ENCODE data around the gene LMO7.

Gene LMO7

GRCh38 chr13:75804054-75804453 lies 167.9 kb downstream of the LMO7 start:
- DNase-seq (ENCODE audit: extremely low read depth, low read depth), result no peak
- no peak overlapping the region for H3K4me3 ChIP-seq (replicated peaks; ENCODE audit: low read depth, low read length)
- no peak for TF ChIP-seq CTCF (IDR thresholded peaks at IDR 0.05; ENCODE audit: low read depth, low read length, missing control alignments)

- H3K4me3 ChIP-seq (replicated peaks; ENCODE audit: low read depth, low read length), result no peak overlapping the region
- TF ChIP-seq CTCF (IDR thresholded peaks at IDR 0.05; ENCODE audit: low read depth, low read length, missing control alignments), result no peak
- DNase-seq (ENCODE audit: extremely low read depth, low read depth), result no peak
Measured at GRCh38 chr13:75804605-75805004, 168.5 kb downstream of the LMO7 start.

- no peak for DNase-seq (ENCODE audit: extremely low read depth, low read depth)
- no peak overlapping the region for H3K4me3 ChIP-seq (replicated peaks; ENCODE audit: low read depth, low read length)
- no peak for TF ChIP-seq CTCF (IDR thresholded peaks at IDR 0.05; ENCODE audit: low read depth, low read length, missing control alignments)
Measured at GRCh38 chr13:75806117-75806516, 170.0 kb downstream of the LMO7 start.

GRCh38 chr13:75811361-75811760 lies 175.2 kb downstream of the LMO7 start:
- no peak for DNase-seq (ENCODE audit: extremely low read depth, low read depth)
- H3K4me3 ChIP-seq (replicated peaks; ENCODE audit: low read depth, low read length), result no peak overlapping the region
- no peak for TF ChIP-seq CTCF (IDR thresholded peaks at IDR 0.05; ENCODE audit: low read depth, low read length, missing control alignments)

GRCh38 chr13:75811841-75812240 lies 175.7 kb downstream of the LMO7 start:
- TF ChIP-seq CTCF (IDR thresholded peaks at IDR 0.05; ENCODE audit: low read depth, low read length, missing control alignments), result no peak
- no peak for DNase-seq (ENCODE audit: extremely low read depth, low read depth)
- H3K4me3 ChIP-seq (replicated peaks; ENCODE audit: low read depth, low read length), result no peak overlapping the region

- no peak overlapping the region for H3K4me3 ChIP-seq (replicated peaks; ENCODE audit: low read depth, low read length)
- DNase-seq (ENCODE audit: extremely low read depth, low read depth), result no peak
- no peak for TF ChIP-seq CTCF (IDR thresholded peaks at IDR 0.05; ENCODE audit: low read depth, low read length, missing control alignments)
Measured at GRCh38 chr13:75812751-75813181, 176.6 kb downstream of the LMO7 start.

GRCh38 chr13:75813323-75813722 lies 177.2 kb downstream of the LMO7 start:
- TF ChIP-seq CTCF (IDR thresholded peaks at IDR 0.05; ENCODE audit: low read depth, low read length, missing control alignments), result no peak
- no peak overlapping the region for H3K4me3 ChIP-seq (replicated peaks; ENCODE audit: low read depth, low read length)
- DNase-seq (ENCODE audit: extremely low read depth, low read depth), result no peak
